GM12875 (cell line): ENCODE measurements around the gene IGF2R.

ENCODE experiments used
- H3K4me3 ChIP-seq: one replicate; pipeline ENCODE4 v1.5.1; 2011; ENCODE audit warnings: low read depth, low read length, control low read depth
- CTCF ChIP-seq: IDR thresholded peaks from 2 replicates; pipeline ENCODE4 v1.5.1; 2011; ENCODE audit warnings: low read depth, mild to moderate bottlenecking, control low read depth, inconsistent platforms, low read length, moderate library complexity, borderline replicate concordance; ENCODE audit not compliant: insufficient read depth

Gene IGF2R

GRCh38 chr6:160034036-160034930, 65.4 kb downstream of the IGF2R start:
- TF ChIP-seq CTCF, result no peak
- H3K4me3 ChIP-seq, result no peak overlapping the region

- TF ChIP-seq CTCF, result no peak
- H3K4me3 ChIP-seq, result no peak overlapping the region
Measured at GRCh38 chr6:160035241-160035640, 66.4 kb downstream of the IGF2R start.

- H3K4me3 ChIP-seq, result no peak overlapping the region
- no peak for TF ChIP-seq CTCF
Measured at GRCh38 chr6:160035693-160036330, 66.9 kb downstream of the IGF2R start.

- no peak for TF ChIP-seq CTCF
- H3K4me3 ChIP-seq, result no peak overlapping the region
Measured at GRCh38 chr6:160036331-160036695, 67.4 kb downstream of the IGF2R start.

- TF ChIP-seq CTCF, result no peak
Measured at GRCh38 chr6:160036790-160037206, 67.9 kb downstream of the IGF2R start.

GRCh38 chr6:160038479-160038878, 69.6 kb downstream of the IGF2R start:
- no peak for TF ChIP-seq CTCF
- no peak overlapping the region for H3K4me3 ChIP-seq

More at GRCh38 chr6:160036790-160037206, 67.9 kb downstream of the IGF2R start:
- no peak overlapping the region for H3K4me3 ChIP-seq
